ENCODE results near the gene DPM2.

DNA sequence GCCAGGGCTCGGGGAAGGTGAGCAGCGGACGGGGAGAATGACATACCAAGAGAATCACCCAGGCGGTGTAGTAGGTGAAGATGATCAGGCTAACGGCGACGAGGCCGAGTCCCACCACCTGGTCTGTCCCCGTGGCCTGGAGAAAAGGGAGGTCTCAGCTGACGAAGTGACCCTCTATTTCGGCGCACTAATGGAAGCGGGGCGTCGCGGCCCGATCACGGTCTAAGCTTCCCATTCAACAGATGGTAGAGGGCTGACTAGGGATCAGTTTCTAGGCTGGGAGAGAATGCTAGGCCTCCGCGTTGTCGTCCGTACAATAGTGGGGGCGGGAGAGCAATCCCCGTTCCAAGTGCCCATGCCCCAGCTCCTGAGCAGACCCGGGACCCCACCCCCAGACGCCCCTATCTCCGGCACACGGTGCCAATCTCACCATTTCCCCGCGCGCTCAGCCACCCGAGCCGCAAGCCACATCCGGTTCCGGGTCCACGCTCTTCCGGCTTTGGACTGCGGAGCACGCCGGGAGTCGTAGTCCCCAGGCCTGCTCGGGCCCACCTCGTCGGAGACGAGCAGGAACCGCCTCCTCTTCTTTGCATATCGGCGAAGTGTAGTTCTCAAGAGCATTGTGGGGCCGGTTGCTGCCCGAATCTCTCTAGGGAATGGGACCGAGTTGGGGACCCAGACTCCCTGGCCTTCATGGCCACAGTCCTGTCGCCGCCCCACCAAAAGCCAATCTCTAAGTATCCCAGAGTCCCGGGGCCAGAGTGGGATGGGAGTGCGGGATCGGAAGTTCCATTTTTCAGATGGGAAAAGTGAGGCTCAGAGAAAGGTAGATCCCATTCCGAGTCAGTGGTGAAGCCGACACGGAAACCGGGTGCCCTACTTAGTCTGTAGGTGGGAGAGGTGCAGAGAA is at the start of gene DPM2:
- TF ChIP-seq, protein P1, sequence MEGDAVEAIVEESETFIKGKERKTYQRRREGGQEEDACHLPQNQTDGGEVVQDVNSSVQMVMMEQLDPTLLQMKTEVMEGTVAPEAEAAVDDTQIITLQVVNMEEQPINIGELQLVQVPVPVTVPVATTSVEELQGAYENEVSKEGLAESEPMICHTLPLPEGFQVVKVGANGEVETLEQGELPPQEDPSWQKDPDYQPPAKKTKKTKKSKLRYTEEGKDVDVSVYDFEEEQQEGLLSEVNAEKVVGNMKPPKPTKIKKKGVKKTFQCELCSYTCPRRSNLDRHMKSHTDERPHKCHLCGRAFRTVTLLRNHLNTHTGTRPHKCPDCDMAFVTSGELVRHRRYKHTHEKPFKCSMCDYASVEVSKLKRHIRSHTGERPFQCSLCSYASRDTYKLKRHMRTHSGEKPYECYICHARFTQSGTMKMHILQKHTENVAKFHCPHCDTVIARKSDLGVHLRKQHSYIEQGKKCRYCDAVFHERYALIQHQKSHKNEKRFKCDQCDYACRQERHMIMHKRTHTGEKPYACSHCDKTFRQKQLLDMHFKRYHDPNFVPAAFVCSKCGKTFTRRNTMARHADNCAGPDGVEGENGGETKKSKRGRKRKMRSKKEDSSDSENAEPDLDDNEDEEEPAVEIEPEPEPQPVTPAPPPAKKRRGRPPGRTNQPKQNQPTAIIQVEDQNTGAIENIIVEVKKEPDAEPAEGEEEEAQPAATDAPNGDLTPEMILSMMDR (IDR thresholded peaks at IDR 0.05): no peak
- peak; percentile 10 to 59 for TF ChIP-seq POLR2A (IDR thresholded peaks at IDR 0.05)

All from uterus (tissue), 2 donors.